Activated B cell treated with CpG ODN at 0.5 μM for 24 hours (primary cell): ENCODE measurements around the gene NDNF. TPM values are rescaled to one million over a fixed set of nuclear protein-coding genes. Genes with fewer than 3 reads are reported as not detected.

ENCODE experiments used
- ATAC-seq: fragments of 200-7000 bp; cut with Tn5 transposase; one replicate; pipeline ENCODE4 v1.10.0; 2021; ENCODE audit warnings: low read depth, mild to moderate bottlenecking, moderate library complexity
- CTCF ChIA-PET: fragments of 350-600 bp; sonication (Branson Sonifier 250); formaldehyde crosslinking; loops from one replicate; lab custom pipeline; 2021; ENCODE audit warnings: antibody characterized with exemption; lab: Charles Lee
- POLR2A ChIA-PET: fragments of 350-600 bp; sonication (Branson Sonifier 250); formaldehyde crosslinking; loops from one replicate; lab custom pipeline; 2021; ENCODE audit warnings: antibody characterized with exemption; lab: Charles Lee
- DNase-seq: peaks from one replicate; pipeline ENCODE4 v3.0.0; 2022
- H3K27ac Mint-ChIP-seq: one replicate; pipeline ENCODE4 v1.8.0; 2020; ENCODE audit warnings: mixed read lengths
- H3K27me3 Mint-ChIP-seq: one replicate; pipeline ENCODE4 v1.8.0; 2021; ENCODE audit warnings: mixed read lengths
- H3K36me3 Mint-ChIP-seq: one replicate; pipeline ENCODE4 v1.8.0; 2021; ENCODE audit warnings: low read depth, mixed read lengths
- H3K4me1 Mint-ChIP-seq: one replicate; pipeline ENCODE4 v1.8.0; 2021; ENCODE audit warnings: mixed read lengths
- H3K4me3 Mint-ChIP-seq: one replicate; pipeline ENCODE4 v1.8.0; 2020; ENCODE audit warnings: mild to moderate bottlenecking, mixed read lengths
- H3K9me3 Mint-ChIP-seq: one replicate; pipeline ENCODE4 v1.8.0; 2020; ENCODE audit warnings: mixed read lengths
- CTCF ChIP-seq: fragments of 200-600 bp; IDR thresholded peaks from one replicate; pipeline ENCODE4 v1.8.0; 2022; ENCODE audit warnings: antibody characterized with exemption, mild to moderate bottlenecking
- intact Hi-C: fragments of 100-400 bp; cut with micrococcal nuclease; formaldehyde crosslinking; loops from one replicate; pipeline ENCODE4 v1.15.1; 2024
- total RNA-seq: library from RNA; stranded (reverse); gene quantifications from 2 replicates; pipeline ENCODE4 v1.2.3, GENCODE V29; 2022

NDNF gene
- total RNA-seq, 1 donor from 2014 or later: not detected

- ChIA-PET CTCF (no interaction called here), POLR2A (no interaction called here)
- Mint-ChIP-seq H3K27ac (no peak overlapping the region), H3K36me3 (no peaks in the 10 kb centered on the region), H3K27me3 (peaks cover 13% of the 10 kb centered on the region), H3K9me3 (no peaks in the 10 kb centered on the region), H3K4me1 (no peaks in the 10 kb centered on the region), H3K4me3 (no peak overlapping the region)
- ATAC-seq (no peak), DNase-seq (no peak)
- TF ChIP-seq CTCF: no peak
- intact Hi-C loops: no loop called here
Observed at GRCh38 chr4:121062521-121062920, 9.8 kb downstream of the NDNF start.

DNA sequence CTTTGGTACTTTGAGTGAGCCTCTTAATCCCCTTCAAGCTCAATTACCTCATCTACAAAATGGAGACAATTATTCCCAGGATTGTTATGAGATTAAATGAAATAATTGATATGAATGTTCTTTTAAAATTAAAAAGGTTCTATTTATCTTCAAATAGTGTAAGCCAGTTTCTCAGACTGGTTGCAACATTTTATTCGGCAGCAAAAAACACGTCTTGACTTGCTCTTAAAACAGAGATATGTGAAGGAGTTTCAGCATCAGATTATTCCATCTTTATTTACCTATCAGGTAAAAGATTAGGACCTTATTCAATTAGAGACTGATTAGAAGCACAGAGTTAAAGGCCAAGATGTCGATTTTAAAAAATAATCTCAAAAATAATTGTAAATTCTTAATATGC lies 10.5 kb downstream of the NDNF start:
- no peak overlapping the region for H3K27ac Mint-ChIP-seq
- TF ChIP-seq CTCF: no peak
- H3K4me1 Mint-ChIP-seq: no peaks in the 10 kb centered on the region
- no peak for ATAC-seq
- no peak overlapping the region for H3K4me3 Mint-ChIP-seq
- no peaks in the 10 kb centered on the region for H3K36me3 Mint-ChIP-seq
- intact Hi-C loops: no loop called here
- CTCF ChIA-PET: no interaction called here
- no peaks in the 10 kb centered on the region for H3K9me3 Mint-ChIP-seq
- POLR2A ChIA-PET: no interaction called here
- peaks cover 13% of the 10 kb centered on the region for H3K27me3 Mint-ChIP-seq
- no peak for DNase-seq

- no peak for ATAC-seq
- Mint-ChIP-seq H3K4me3 (no peak overlapping the region), H3K9me3 (no peaks in the 10 kb centered on the region), H3K36me3 (no peaks in the 10 kb centered on the region), H3K27me3 (peaks cover 13% of the 10 kb centered on the region), H3K27ac (no peak overlapping the region), H3K4me1 (no peaks in the 10 kb centered on the region)
- no peak for TF ChIP-seq CTCF
- no peak for DNase-seq
- CTCF ChIA-PET: no interaction called here
- POLR2A ChIA-PET: no interaction called here
- intact Hi-C loops: no loop called here
Observed at GRCh38 chr4:121061215-121061614, 11.1 kb downstream of the NDNF start.

GRCh38 chr4:121057466-121057922 lies 14.8 kb downstream of the NDNF start:
- Mint-ChIP-seq H3K36me3 (no peaks in the 10 kb centered on the region), H3K4me1 (no peaks in the 10 kb centered on the region), H3K27ac (no peak overlapping the region), H3K9me3 (no peaks in the 10 kb centered on the region), H3K4me3 (no peak overlapping the region), H3K27me3 (peaks cover 4% of the 10 kb centered on the region)
- intact Hi-C loops: no loop called here
- ChIA-PET POLR2A (no interaction called here), CTCF (no interaction called here)
- TF ChIP-seq CTCF: no peak
- ATAC-seq (no peak), DNase-seq (no peak)

DNA sequence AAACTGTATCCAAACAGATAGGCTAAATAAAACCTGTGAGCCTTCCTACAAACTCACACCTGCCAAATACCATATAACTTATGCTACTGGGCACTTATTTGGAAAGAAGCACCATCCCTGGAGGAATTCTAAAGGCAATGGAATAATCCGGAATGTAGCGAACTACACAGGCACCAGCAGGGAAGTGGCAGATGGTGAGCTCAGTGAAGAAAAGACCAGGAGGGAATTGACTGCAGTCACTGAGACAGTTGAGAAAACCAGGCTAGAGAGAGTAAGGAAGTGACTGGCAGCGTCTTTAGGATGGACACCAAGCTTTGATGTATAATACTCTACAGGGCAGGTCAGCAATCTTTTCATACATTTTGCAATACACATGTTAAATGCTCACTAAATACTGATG lies 16.3 kb downstream of the NDNF start:
- DNase-seq (no peak), ATAC-seq (no peak)
- Mint-ChIP-seq H3K27me3 (no peaks in the 10 kb centered on the region), H3K9me3 (no peaks in the 10 kb centered on the region), H3K36me3 (no peaks in the 10 kb centered on the region), H3K4me3 (no peak overlapping the region), H3K27ac (no peak overlapping the region), H3K4me1 (no peaks in the 10 kb centered on the region)
- ChIA-PET POLR2A (no interaction called here), CTCF (no interaction called here)
- no peak for TF ChIP-seq CTCF
- intact Hi-C loops: no loop called here
